NCI-H345 (cell line): Measurements from ENCODE around the gene CFAP221.

ENCODE experiments used
- DNase-seq: peaks from one replicate; lab custom pipeline; 2025; lab: John Stamatoyannopoulos, UW

Gene CFAP221

DNA sequence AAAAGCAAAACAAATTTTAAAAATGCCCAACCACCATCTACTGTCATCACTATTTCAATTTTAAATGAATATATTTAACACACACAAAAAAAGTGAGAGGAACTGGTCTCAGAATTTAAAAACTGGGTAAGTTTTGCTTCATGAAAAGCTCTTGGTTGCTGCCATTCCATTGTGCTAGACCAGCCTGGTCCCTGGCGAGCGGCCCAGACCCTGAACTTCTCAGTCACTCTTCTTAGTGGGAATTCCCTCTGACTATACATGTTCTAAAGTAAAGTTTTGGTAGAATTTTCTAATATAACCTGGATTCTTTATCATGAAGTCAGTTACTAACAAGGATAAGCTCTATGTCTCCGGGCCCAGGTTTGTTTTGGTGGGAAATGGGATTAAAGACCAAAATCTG lies 99.9 kb downstream of the CFAP221 start:
- DNase-seq: no peak

DNA sequence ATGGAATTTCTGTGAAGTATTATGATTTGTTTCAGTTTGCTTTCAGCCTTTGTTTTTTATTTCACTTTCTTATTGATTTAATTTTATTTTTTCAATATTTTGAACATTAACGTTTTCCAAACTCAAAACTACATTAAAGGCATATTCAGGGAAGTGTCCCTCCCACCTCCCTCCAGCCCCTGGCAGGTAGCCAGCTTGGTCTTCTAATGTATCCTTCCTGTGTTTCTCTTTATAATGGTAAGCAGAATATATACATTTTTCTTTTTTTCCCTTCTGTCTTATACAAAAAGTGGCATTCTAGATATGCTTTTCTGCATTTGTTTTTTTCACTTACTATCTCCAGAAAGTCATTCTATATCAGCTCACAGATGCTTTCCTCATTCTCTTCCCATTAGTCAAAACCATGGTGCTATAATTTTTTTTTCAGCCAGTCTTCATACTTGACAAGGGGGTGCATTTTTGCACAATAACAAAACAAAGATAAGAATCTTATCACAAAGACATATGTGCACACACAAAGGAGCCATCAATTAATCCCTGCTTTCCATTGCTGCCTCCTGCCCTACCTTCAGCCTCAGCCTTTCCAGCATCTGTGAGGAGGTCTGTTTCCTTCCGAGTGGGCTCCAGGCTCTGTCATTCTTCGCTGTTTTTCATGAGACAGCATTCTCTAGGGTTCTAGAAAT lies 101.1 kb downstream of the CFAP221 start:
- DNase-seq: no peak

DNA sequence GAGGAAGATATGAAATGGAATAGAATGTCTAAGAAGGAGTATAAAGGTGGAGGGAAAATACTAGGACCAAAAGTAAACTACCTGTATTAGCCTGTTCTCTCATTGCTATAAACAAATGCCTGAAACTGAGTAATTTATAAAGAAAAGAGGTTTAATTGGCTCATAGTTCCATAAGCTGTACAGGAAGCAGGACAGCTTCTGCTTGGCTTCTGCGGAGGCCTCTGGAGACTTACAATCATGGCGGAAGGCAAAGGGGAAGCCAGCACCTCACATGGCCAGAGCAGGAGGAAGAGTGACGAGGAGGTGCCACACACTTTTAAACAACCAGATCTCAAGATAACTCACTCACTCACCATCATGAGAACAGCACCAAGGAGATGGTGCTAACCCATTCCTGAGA lies 101.9 kb downstream of the CFAP221 start:
- DNase-seq: no peak

DNA sequence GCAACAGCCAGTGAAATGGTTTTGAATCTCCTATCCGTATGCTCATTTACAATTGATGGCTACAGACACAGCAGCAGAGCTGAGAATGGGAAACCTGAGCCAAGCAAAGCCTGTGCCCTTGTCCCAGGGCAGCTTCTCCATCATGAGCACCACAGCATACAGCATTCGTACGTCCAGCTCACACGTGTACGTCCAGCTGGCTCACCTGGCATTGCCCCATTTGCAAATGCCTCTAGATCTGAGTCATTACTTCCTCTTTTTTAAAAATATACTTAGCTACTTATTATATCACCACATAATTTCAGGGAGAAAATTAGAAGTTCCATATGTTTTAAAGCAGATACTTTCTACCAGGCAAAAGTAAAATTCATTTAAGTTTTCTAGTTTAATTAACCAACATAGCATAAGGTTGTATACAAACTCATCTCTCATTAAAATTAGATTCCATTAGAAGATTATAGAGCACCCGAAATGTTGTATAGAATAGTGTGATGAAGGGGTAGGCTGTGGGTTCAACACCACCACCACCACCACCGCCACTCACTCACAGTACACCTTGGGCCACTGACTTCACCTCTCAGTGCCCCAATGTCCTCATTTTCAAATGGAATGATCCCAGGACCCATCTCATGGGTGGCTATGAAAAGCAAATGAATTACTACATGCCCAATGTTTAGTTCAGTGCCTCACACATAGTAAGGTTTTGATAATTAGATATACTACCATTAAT lies 103.4 kb downstream of the CFAP221 start:
- DNase-seq: no peak

DNA sequence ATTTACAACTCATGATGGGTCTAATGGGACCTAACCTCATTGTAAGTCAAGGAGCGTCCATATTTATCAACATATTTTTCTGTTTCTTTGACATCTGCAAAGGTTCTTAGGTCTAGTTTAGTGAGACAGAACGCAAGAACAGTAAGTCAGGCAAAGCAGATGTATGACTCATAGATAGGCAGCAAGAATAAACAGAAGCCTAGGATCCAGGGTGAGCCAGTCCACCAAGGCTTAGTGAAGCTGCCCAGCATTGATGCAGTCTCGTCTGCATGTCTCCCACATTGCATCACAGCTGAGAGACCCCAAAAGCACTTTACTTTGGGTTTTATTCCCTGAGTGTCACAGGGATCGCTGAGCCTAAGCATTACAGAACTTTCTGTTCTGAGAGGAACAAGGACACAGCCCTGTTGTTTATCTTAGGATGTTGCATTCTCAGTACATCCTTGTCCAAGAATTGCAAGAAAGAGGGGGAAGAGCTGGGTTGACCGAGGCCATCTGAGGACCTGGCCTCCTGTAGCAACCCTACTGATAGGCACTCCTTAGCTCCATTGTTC lies 105.2 kb downstream of the CFAP221 start:
- no peak for DNase-seq

DNA sequence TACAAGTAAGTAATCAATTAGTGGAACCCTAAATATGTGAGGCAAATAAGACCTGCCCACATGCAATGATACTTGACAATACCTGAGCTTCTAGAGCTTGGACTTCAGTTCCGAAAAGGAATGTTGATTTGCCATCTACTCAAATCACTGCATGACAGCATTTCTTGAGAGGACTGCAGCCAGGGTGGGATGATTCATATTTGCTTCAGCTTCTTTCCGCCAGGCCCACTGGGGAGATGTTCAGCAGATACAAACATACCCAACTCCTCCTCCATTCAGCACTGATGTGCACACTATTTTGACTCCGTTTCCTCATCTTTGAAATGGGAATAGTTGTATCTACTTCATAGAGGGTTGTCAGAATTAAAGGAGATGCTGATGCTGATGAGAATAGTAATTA lies 106.0 kb downstream of the CFAP221 start:
- DNase-seq: no peak

DNA sequence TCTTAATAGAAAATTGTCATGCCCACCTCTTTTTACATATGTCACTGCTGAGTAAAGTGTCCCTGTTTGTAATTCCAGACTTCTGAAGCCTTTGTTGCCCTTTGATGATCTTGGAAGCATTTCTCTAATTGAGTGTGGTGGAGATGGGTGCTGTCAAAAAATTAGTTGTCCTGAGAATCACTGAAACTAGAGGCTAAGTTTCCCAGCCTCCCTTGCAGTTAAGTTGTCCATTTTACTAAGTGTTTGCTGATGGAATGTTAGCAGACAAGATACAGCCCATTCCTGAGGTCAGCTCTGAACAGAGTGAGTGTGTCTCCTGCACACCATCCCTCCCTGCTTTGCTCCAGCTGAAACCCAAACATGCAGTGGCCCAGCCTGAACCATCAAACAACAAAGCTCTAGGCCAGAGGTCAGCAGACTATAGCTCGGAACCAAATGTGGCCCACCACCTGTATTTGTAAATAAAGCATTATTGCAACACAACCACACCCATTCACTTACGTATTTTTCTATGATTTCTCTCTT lies 106.7 kb downstream of the CFAP221 start:
- DNase-seq: no peak

DNA sequence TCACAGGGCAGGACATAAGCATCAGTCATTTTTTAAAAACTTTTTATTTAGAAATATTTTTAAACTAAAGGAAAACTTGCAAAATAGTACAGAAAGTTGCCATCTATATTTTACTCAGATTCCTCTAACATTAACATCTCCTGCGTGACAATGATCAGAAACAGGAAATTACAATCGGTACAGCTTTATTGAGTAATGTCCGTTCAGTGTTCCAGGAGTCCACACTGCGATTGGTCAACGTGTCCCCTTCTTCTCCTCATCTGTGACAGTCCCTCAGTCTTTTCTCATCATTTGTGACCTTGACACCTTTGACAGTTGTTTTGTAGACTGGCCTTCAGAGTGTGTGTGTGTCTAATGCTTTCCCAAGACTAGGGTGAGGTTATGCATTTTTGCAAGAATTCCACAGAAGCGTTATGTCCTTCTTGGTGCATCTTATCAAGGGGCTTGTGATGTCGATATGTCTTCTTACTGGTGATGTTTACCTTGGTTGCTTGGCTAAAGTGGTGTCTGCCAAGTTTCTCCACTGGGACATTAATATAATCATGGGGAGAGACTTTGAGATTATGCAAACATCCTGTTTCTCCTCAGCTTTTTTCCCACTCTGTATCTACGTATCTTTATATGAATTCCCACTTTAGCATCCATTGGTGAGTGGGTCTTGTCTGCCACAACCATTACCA lies 113.4 kb downstream of the CFAP221 start:
- DNase-seq: no peak

DNA sequence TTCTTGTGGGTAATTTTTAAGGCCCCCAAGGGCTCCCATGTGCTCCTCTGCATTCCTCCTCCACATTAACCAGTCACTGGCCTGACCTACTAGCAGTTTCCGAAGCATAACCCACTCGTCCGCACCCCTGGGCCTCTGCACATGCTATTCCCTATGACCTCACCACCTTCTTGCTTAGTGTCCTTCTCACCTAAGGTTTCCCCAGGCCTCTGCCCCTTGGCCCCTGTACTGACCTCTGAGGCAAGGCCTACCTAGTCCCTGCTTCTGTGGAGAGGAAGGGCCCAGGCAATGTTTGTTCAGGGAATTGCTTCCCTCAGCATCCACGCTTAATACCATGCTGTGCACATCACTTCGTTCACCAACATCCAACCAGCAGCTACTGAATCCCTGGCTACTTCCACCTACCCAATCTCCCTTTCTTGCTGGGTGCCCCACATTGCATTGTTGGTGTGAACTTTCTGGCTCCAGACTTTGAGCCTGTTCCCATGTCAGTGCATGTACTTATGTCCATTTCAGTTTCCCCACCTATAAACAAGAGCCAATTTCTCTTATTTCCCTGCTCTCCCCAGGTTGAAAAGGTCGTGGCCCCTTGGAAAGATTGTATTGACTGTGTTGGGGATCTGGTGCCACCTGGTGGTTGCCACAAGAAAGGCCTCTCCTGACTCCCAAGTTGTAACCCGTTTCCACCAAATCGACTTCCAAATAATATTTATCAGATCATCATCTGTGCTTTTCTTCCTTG lies 115.5 kb downstream of the CFAP221 start:
- peak; percentile 37 for DNase-seq

DNA sequence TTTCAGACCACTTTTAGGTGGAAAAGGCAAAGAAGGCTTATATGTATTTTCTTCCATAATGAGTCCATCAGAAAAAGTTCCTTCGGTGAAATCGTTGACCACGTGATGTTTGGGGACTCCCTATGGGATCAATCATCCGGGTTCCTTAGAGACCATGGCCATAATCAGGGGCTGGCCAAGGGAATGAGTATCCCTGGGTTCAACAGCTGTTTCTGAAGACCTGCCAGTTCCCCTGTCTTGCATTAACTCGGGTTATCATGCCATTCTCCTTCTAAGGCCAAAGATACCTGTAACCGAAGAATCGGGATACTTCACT lies 116.1 kb downstream of the CFAP221 start:
- DNase-seq: no peak

DNA sequence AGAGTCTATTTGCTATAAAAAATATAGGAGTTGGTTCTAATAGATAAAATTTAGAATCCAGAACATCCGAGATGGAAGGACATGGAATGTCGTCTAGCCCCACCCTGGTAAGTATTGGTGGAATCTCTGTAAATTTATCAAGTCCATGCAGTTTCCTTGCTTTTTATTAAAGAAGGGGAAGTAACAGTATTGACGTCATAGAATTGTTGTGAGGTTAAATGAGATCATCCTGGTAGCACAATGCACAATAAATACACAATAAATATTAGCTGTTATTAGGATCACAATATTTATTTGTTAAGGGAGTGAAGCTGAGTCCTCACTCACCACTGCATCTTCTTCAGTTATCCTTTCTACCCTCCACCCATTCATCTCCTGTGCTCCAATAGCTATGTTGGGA lies 118.0 kb downstream of the CFAP221 start:
- DNase-seq: no peak

DNA sequence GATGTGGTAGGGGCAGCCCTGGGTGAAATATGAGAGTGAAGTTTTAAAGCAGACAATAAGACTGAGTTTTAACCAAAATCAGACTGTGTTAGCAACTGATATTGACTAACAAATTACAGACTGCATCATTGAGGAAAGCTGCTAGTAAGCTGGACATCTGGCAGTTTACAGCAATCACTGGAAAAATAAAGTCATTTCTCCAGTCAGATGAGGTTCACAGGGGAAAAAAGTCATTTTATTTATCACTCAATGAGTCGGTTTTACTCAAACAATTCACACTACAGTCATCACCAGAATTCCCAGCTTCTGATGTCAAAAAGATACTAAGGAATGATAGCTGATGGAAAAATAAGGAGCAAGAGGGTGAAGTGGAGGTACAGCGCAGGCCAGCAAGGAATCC lies 124.3 kb downstream of the CFAP221 start:
- DNase-seq: no peak

DNA sequence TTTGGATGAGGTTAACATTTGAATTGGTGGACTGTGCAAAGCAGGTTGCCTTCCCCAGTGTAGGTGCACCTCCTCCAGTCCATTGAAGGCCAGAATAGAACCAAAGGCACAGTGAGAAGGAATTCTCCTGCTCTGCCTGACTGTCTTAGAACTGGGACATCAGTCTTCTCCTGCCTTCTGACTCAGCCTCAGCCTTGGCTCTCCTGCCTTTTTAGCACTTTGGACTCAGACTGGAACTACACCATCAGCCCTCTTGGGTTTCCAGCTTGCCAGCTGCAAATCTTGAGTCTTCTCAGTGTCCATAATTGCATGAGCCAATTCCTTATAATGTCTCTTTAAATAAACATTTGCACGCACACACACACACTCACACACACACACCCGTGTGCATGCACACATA lies 126.8 kb downstream of the CFAP221 start:
- no peak for DNase-seq

DNA sequence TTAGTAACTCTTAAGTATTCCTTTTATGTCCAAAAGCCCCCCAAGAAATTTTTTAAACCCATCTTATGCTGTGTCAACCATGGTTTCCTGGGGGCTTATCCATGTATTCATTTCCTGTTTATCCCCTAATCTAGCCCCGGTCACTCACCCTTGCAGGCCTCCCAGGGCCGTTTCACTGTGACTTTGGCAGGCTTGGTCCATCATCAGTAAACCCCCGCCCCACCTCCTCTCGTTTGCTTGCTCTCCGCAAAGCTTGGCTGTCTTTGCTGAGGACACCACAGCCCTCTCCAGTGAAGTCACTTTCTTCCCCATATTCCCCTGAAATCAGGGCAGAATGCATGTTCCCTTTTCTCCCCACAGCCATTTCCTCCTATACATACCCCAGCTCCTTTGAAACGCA lies 127.5 kb downstream of the CFAP221 start:
- DNase-seq: no peak

DNA sequence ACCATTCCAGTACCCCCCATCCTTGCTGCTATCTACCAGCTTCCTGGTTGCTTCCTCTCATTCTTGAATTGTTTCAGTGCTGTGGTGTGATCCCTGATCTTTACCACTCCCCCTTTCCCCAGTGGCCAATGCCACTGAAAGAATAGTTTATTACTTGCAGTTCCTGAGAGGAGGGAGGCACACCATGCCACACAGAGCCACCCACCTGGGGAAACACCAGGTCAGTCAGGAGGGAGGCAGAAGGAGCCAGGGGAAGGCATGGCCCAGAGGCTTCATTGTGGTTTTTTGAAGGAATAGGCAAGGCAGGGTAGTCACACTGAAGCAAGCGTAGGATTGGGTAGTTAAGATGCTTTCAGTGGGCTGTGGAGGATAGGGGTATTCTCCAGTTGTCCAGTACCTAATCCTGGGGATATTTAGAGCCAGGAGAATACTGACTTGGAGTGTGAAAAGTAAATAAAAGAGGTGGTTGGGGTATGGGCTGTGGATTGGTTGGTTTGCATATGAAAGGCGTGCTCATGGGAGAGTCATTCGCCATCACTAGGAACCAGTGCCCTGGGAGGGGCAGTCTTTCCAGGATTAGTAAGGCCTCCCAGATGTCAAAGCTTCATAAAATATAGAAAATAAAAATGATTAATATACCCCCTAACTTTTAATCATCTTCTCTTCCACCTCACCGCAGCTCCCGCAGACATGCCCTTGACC lies 128.1 kb downstream of the CFAP221 start:
- no peak for DNase-seq

DNA sequence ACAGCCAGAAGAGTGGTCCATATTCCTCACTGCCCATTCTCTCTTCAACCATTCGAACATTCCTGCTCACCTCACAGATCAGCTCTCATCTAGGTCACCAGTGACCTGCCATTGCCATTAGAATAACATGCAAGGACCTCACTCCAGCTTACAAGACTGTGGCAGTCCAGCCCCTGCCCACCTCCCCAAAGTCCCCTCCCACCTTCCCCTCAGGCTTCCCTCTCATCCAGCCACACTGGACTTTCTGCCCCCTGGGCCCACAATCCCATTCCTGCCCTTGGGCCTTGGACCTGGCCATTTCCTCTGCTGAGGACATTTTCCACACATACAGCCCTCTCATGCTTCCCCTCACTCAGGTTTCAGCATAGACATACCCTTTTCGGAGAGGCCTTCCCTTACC lies 129.5 kb downstream of the CFAP221 start:
- no peak for DNase-seq

DNA sequence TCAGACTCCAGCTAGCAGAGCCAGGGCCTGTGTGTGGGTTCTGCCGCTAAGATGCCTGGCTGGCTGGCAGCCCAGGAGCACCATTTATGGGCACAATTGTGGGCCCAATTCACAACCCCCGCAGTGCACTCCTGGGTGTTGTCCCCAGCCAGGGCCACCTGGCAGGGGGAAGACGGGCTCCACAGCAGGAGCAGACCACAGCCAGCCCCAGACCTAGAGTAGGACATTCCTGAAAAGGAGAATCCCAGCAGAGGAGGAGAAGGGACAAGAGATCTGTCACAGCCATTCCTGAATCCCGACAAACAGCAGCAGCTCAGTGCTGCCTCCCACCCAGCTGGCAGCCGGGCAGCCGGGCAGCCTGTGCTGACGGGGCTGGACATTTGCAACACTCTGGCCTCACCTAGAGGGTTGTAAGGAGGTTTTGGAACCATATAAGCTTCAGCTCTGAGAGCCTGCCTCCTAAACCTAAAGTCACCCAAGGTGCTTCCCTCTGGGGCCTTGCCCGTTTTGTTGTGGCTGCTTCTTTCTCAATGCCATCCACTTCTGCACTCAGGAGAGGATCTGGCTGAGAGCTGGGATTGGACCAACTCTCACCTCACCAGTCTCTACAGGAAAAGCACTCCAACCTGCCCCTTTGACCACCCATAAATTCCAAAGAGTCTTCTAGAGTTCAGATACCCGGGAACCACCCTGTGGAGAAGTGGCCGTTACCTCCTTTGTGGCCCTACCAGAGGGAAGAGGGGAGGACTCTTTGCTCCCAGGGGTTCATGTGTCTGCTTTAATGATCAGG lies 130.7 kb downstream of the CFAP221 start:
- no peak for DNase-seq

DNA sequence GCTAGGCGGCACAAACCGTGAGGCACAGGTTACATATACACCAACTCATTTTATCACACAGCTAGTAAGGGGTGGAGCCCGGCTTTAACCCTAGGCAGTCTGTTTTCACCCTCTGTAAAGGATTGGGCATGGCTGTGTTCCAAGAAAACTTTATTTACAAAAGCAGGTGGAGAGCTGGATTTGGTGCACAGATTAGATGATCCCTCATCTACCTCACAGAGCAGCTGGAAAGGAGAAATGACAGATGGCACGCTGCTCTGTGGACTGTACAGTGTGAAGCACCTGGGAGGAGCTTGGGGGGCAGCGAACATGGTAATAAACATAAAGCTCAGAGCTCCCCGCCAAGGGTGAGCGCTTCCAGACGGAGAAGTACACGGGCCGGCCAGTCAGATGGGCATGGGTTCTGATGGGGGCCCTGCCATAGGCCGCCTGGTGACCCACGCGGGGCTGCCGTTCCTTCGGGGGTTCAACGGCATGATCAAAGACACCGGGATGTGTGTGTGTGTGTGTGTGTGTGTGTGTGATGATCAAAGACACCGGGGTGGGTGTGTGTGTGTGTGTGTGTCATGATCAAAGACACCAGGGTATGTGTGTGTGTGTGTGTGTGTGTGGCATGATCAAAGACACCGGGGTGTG lies 133.9 kb downstream of the CFAP221 start:
- peak; percentile 92 for DNase-seq

DNA sequence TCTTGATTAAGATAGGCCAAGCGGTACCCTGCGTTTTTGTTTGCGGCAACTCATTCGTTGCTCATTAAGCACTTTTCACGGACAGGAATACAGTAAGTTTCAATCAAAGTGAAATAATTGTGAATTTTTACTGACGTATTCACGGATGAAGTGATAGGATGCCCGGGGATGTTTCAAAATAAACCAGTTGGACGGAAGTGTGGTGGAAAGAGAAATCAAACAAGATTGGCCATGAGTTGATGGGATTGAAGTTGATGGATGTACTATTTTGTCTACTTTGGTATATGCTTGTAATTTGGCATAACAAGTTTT lies 135.2 kb downstream of the CFAP221 start:
- no peak for DNase-seq

DNA sequence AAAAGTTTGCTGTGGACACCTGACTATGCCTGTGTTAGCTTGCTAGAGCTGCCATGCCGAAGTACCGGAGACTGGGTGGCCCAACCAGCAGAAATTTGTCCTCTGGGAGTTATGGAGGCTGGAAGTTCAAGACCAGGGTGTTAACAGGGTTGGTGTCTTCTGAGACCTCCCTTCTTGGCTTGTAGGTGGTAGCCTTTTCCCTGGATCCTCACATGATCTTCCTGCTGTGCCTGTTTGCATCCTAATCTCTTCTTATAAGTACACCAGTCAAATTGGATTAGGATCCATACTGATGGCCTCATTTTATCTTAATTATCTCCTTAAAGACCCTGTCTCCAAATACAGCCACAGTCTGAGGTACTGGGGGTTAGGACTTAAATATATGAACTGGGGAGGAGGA lies 135.6 kb downstream of the CFAP221 start:
- DNase-seq: no peak
